Measurements from ENCODE around the gene SLA2.

DNA sequence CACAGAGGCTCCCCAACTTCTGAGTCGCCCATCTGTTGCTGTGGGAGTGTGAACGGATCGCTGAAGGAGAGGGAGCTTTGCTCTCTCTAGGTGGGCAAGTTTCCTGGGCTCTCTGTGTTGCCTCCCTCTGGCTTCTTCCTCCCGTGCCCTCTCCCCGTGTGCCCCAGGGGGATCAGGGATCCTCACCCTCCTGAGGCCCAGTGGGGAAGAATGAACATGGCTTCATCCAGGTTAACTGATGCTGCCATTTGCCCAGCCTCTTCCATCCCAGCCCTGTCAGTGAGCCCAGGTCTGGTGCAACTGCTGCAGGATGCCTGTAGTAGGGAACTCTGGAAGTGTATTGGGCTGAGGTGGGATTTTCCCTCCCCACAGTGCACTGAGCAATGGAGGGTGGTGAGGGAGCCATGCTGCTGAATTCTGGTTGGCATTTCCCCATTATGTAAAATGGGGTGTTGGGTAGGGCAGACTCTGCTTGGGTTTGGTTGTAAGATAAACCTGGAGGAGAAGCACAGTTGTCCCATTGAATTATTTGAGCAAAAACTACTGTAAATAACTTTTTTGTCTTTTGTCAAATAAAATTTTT is 52.6 kb downstream of the SLA2 start:
- no peak for TF ChIP-seq CTCF (IDR thresholded peaks at IDR 0.05)
- no peak for TF ChIP-seq CHD4 (IDR thresholded peaks at IDR 0.05; ENCODE audit: borderline replicate concordance)
- TF ChIP-seq REST (IDR thresholded peaks at IDR 0.05) = no peak
- TF ChIP-seq, protein P1, sequence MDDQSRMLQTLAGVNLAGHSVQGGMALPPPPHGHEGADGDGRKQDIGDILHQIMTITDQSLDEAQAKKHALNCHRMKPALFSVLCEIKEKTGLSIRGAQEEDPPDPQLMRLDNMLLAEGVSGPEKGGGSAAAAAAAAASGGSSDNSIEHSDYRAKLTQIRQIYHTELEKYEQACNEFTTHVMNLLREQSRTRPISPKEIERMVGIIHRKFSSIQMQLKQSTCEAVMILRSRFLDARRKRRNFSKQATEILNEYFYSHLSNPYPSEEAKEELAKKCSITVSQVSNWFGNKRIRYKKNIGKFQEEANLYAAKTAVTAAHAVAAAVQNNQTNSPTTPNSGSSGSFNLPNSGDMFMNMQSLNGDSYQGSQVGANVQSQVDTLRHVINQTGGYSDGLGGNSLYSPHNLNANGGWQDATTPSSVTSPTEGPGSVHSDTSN (IDR thresholded peaks at IDR 0.05) = no peak
- TF ChIP-seq ZFP36 (IDR thresholded peaks at IDR 0.05; ENCODE audit: borderline replicate concordance, partially characterized antibody) = no peak
- TF ChIP-seq RAD21 (conservative IDR thresholded peaks at IDR 0.05 in 1 of 2, IDR thresholded peaks at IDR 0.05 in 1 of 2) = no peak
- no peak for TF ChIP-seq MAZ (IDR thresholded peaks at IDR 0.05; ENCODE audit: borderline replicate concordance, low read depth, low read length)
- no peak for TF ChIP-seq ESRRA (IDR thresholded peaks at IDR 0.05; ENCODE audit: borderline replicate concordance, low read length)
- no peak for TF ChIP-seq CHD2 (IDR thresholded peaks at IDR 0.05; ENCODE audit: low read length, partially characterized antibody)
